NCI-H524 treated with DMSO at 0.1 percent for 48 hours (cell line): ENCODE data around the gene TMEM18.

Experiments
- DNase-seq: peaks from one replicate; lab custom pipeline; 2025; lab: John Stamatoyannopoulos, UW

TMEM18 gene

DNA sequence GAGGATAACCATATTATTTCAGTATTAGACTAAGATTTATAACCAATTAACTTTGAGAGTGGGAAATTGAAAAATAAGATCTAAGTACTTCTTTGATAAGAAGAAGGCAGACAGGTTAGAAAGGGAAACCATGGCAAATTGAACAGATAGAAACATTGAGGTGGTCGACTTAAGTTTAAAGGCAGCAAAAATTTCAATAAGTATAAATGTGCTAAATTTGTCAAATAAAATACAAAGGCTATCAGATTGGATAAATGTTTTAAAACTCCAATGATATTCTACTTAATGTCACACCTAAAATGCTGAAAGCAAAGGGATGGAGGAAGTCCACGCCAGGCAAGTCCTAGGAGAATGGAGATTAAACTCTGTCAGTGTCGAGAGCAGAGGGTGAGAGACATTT lies 59.2 kb downstream of the TMEM18 start:
- DNase-seq: no peak
